Choroid plexus epithelial cell (primary cell): ENCODE results near the gene PKD1L1.
"Not testable (repeated sequence)": the region's sequence is repeated elsewhere in the genome, so short reads cannot be mapped to it uniquely, and the experiment has no call there.

Experiments
- DNase-seq: peaks from one replicate; pipeline ENCODE4 v3.0.0-alpha.2; 2010; ENCODE audit warnings: low read depth
- H3K4me3 ChIP-seq: 2 replicates; pipeline ENCODE4 v1.5.1; 2011; ENCODE audit warnings: low read depth, mild to moderate bottlenecking, control low read depth, low read length, moderate library complexity
- TF ChIP-seq, protein P1 (sequence below): conservative IDR thresholded peaks from 2 replicates; pipeline ENCODE4 v1.5.1; 2011; ENCODE audit warnings: low read depth, mild to moderate bottlenecking, control low read depth, inconsistent platforms, low read length, moderate library complexity

The PKD1L1 gene

DNA sequence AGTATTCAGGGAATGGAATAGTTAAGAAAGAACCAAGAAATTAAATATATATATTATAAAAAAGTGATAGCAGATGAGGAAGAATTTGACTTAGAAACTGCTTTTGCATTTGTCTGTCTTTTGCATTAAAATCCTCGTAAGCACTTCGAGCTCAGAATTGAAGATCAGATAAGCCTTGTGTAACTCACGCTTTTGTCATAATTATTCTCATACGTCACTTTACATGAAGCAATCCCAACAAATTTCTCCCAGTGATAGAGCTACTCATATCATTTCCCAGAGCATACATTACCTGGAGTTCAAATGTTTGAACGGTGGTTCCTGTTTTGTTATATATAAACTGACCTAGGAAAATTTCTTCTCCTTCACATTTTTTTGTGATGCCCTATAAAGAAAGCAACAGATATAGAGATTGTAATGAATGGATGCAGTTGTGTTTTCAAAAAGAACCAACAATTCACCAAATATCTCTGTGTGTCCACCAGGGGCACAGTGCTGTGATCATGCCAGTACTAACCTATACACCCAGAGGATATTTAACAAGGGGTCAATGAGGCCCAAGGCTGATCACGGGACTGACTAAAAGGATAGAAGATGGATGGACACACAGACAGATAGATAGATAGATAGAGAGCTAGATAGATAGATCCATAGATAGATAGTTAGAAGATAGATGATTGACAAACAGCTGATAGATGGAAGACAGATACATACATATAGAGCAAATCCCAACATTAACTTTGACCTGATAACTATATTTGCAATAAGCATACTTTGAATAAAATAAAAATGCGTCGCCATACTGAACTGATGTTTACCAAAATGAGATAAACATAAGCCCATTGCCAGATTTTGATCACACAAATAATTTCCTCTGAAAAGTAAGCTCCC, 40.5 kb upstream of the PKD1L1 start:
- H3K4me3 ChIP-seq, result no peak overlapping the region
- DNase-seq, result peak; percentile 41
- TF ChIP-seq, protein P1, sequence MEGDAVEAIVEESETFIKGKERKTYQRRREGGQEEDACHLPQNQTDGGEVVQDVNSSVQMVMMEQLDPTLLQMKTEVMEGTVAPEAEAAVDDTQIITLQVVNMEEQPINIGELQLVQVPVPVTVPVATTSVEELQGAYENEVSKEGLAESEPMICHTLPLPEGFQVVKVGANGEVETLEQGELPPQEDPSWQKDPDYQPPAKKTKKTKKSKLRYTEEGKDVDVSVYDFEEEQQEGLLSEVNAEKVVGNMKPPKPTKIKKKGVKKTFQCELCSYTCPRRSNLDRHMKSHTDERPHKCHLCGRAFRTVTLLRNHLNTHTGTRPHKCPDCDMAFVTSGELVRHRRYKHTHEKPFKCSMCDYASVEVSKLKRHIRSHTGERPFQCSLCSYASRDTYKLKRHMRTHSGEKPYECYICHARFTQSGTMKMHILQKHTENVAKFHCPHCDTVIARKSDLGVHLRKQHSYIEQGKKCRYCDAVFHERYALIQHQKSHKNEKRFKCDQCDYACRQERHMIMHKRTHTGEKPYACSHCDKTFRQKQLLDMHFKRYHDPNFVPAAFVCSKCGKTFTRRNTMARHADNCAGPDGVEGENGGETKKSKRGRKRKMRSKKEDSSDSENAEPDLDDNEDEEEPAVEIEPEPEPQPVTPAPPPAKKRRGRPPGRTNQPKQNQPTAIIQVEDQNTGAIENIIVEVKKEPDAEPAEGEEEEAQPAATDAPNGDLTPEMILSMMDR, result peak; percentile 70

GRCh38 chr7:47982610-47983009, 34.3 kb upstream of the PKD1L1 start:
- no peak overlapping the region for H3K4me3 ChIP-seq
- no peak for DNase-seq
- TF ChIP-seq, protein P1, result no peak

DNA sequence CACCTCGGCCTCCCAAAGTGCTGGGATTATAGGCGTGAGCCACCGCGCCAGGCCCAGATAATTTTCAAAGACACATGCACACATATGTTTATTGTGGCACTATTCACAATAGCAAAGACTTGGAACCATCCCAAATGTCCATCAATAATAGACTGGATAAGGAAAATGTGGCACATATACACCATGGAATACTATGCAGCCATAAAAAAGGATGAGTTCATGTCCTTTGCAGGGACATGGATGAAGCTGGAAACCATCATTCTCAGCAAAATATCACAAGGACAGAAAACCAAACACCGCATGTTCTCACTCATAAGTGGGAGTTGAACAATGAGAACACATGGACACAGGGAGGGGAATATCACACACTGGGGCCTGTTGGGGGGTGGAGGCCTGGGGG, 32.4 kb upstream of the PKD1L1 start:
- H3K4me3 ChIP-seq, DNase-seq: not testable (repeated sequence)

- TF ChIP-seq, protein P1, result no peak
- DNase-seq, result no peak
Measured at GRCh38 chr7:47979832-47980181, 31.5 kb upstream of the PKD1L1 start.

DNA sequence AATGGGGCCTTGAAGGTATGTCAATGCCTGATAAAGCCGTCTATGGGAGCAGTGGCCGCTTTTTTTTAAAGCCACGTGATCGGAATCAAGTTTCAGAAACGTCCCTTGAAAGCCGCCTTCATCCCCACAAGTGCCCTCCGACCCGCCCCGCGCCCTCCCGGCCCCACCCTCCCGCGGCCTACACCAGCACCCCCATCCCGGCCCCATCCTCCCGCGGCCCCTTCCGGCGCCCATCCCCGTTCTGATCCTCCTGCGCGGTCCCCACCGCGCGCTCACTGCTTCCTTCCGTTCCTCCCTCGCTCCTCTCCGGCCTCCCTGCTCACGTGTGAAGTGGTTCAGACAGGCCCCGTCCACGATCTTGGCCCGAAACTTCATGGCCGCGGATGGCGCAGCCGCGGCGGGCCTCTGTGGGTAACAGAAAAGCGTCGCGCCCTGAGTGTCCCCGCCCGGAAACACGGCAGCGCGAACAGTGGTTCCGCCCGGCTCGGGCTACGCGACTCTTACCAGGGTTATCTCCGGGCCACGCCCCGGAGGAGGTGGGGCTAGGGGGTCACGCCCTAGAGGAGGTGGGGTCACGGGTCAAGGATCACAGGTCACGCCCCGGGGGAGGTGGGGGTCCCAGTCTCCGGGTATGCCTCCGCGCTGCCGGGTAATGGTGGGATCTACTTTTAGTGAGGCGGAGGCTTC, 31.0 kb upstream of the PKD1L1 start, which contains the start of gene HUS1:
Gene HUS1 (minus strand): TSS at position 471 of the 687 bp plus-strand sequence. CDS start 96 bp downstream, at position 375.
- DNase-seq, result peak; percentile 80
- H3K4me3 ChIP-seq, result peak within 1 kb of the TSS; percentile 75
- TF ChIP-seq, protein P1, result no peak

More at GRCh38 chr7:47979832-47980181, 31.5 kb upstream of the PKD1L1 start:
- H3K4me3 ChIP-seq, result peak overlapping the region; percentile 75

DNA sequence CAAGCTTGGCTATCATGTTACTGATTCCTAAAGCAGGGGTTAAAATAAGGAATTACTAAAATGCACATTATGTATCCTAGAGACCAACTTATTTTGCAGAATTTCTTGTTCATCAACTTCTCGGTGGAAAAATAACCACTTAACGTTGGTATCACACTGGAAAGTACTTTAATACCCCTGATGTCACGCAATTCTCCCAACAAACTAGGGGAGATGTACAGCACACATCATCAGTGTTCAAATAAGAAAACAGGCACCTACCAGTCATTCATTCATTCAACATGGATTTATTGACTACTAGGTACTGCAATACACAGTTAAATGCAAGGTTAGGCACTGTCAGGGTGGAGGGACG, 30.5 kb upstream of the PKD1L1 start:
- DNase-seq, result no peak
- peak overlapping the region; percentile 75 for H3K4me3 ChIP-seq
- TF ChIP-seq, protein P1, result no peak

GRCh38 chr7:47973739-47974138, 25.5 kb upstream of the PKD1L1 start:
- TF ChIP-seq, protein P1, result no peak
- no peak overlapping the region for H3K4me3 ChIP-seq
- no peak for DNase-seq
